Measurements from ENCODE around the gene SETD5.

SETD5 gene

DNA sequence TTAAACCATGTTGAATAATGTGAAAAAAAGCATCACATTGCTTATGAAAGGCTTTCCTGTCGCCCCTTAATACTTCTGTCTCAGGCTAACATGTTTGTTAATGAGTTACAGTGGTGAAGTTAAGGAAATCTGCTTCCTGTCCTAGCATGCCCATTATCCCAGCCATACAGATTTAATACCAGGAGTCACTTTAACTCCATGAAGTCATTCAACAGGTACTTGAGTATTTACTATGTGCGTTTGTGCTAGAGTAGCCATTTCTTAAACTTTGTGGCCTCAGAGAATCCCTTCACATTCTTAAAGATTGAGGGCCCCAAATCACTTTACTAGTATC, 10.1 kb upstream of the SETD5 start:
- no peak for DNase-seq (ENCODE audit: low read depth in 2 of 2)

DNA sequence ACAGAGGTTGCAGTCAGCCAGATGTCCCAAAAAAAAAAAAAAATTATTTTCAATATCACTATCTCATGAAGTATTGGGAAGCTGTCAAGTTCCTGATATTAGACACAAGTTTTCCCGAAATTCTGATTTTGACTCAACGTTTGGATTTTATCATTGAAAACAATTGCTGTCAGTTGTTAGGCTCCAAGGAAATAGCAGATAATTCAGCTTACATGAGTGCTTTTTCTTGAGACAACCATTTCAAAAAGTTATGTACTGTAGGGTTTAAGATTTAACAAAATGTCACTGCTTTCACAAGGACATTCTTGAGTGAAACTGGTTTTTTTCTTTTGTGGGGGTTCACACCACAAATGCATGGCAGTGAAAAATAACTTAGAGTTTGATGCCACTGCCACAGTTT, 9.3 kb upstream of the SETD5 start:
- DNase-seq (ENCODE audit: low read depth in 2 of 2), result no peak

DNA sequence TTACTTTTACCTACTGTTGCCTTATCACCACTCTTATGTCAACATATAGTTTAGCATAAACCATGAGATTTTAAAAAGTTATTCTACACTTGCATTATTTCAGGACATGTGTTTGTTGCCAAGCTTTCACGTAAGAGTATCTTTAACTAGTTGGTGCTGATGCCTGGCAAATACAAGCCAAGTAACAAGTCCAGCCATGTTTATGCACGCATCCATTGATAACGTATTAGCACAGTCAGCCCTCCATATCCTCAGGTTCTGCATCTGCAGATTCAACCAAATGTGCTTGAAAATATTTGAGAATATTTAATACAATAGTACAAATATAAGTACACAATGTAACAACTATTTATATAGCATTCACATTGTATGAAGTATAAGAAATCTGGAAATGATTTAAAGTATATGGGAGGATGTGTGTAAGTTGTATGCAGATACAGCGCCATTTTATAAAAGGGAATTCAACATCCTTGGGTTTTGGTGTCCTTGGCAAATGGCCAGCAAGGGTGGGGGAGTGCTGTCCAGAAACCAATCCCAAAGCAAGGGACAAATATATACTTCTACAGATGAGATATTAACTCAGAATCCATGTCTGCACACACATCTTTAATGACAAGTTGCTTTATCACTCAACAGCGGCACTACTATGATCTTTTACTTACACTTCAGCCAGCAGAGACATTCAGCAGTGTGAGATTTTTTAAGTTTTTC, 8.7 kb upstream of the SETD5 start:
- DNase-seq (ENCODE audit: low read depth in 2 of 2), result no peak

DNA sequence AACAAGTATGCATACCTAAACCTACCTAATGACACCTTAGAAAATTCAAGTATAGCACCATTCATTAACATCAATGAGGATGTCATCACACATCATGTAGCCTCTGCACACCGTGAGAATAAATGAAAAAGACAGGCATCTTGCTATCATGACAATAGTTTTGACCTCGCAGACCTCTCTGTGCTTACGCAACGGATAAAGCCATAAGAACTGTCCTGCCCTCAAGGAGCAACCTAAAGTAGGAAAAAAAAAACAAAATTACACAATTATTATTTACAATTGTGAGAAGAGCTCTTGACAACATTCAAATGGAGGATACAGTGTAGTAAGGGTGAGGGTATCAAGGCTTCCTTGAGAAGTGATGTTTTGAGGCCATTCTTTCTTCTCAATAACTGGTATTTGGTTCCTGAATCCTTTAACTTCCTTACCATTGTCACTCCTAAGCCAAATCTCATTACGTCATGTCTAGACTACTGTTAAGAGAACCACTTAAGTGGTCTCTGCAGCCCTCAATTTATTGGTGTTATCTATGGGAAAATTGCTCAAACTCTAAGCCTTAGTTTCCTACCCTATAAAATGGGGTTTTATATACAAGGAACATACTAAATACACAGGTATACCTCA, 7.0 kb upstream of the SETD5 start:
- no peak for DNase-seq (ENCODE audit: low read depth in 2 of 2)

DNA sequence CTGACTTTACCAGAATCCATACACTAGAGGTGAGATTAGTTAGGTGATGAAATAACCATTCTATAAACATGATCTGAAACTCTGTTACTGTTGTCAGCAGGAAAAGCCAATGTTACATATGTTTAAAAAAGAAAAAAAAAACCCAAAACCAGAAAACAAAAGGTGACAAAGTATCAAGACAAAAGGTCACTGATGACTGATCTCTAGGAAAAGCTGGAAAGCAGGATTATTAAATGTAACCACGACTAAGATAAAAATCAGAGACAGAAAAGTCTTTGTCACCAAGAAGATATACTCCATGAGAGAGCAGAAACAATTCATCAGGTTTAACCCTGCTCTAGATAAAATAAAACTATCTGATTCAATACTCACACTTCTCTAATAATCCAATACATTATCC, 5.4 kb upstream of the SETD5 start:
- no peak for DNase-seq (ENCODE audit: low read depth in 2 of 2)

DNA sequence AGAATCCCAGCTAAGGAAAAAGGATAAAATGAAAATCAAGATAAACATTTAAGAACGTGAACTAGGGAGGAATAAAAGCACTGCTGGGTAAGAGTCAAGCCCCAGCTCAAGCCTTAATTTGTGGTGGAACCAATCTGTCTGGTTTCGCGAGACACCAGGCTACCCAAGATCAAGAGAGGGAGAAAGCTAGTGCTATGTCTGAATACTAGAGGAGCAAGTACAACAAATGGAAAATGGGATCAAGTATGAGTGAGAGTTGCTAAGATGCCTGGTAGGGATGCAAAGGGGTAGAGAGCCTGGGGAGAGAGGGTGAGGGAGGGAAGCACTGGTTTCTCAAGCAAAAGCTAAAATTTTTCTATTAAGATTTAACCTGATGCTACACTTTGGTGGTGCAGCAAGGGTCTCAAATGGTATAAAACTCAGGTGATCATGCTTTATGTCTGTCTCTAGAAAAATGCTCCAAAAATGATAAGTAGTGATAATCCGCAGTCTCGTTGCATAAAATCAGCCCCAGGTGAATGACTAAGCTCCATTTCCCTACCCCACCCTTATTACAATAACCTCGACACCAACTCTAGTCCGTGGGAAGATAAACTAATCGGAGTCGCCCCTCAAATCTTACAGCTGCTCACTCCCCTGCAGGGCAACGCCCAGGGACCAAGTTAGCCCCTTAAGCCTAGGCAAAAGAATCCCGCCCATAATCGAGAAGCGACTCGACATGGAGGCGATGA, 1.7 kb upstream of the SETD5 start:
- DNase-seq (ENCODE audit: low read depth in 2 of 2), result no peak

DNA sequence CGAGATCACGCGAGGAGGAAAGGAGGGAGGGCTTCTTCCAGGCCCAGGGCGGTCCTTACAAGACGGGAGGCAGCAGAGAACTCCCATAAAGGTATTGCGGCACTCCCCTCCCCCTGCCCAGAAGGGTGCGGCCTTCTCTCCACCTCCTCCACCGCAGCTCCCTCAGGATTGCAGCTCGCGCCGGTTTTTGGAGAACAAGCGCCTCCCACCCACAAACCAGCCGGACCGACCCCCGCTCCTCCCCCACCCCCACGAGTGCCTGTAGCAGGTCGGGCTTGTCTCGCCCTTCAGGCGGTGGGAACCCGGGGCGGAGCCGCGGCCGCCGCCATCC, 1.1 kb upstream of the SETD5 start:
- peak; percentile 94 to 95 for DNase-seq (ENCODE audit: low read depth in 2 of 2)

DNA sequence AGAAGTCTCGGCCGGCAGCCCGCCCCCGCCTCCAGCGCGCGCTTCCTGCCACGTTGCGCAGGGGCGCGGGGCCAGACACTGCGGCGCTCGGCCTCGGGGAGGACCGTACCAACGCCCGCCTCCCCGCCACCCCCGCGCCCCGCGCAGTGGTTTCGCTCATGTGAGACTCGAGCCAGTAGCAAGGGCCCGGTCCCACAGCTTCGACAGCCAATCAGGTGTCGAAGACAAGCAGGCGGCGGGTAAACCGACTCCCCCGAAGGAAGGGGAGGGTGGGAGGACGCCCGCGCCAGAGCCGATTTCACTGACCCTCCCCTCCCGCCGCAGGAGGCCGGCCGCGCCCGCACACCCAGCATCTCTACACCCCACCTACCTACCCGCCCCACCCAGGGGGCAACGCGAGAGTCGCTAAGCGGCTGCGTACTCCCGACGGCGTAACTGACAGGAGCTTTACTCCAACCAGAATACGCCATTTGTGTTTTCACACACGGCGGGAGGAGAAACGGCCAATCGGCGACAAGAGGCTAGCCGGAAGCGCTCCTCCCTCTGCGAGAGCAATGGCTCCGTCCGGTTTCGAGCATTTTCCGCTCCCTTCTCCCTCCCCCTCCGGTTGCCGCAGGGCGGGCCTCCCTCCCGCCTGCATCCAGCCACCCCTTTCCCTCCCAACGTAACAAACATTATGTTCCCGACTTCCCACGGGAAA, 633 bp upstream of the SETD5 start:
- peak; percentile 100 for DNase-seq (ENCODE audit: low read depth in 2 of 2)

DNA sequence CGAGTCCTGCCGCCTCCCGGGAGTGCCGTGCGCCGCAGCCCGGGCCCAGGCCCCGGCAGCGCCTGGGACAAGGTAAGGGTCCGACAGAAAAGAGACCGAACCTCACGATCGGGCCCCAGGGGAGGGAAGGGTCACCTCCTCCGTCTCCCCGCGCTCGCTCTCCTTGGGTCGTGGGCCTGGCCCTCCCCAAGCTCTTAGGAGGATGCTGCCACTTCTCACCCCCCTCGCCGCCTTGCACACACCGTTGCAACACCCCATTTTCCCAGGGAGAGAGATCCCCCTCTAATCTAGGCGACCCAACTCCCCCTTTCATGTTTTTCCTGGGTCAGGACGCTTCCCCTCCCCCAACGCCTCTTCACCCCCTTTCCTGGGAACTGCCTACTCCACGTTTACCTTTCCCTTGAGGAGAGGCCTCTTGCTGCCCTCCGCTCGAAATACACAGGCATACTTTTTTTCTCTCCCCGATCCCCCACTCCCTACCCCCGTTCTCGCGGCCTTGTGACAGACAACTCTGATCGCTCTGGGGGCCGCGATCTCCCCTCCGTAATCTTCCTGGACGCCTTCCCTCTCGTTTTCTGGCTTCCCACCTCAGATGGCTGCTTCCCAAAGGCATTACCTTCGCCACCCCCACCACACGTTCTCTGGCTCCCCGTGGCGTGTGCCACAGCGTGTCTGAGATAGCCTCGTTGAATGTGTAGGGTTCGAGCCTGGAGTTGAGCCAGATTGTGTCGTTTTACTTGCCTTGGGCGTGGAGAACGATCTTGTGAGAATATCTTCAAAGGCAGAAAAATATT, 688 bp downstream of the SETD5 start:
- no peak for DNase-seq (ENCODE audit: low read depth in 2 of 2)

DNA sequence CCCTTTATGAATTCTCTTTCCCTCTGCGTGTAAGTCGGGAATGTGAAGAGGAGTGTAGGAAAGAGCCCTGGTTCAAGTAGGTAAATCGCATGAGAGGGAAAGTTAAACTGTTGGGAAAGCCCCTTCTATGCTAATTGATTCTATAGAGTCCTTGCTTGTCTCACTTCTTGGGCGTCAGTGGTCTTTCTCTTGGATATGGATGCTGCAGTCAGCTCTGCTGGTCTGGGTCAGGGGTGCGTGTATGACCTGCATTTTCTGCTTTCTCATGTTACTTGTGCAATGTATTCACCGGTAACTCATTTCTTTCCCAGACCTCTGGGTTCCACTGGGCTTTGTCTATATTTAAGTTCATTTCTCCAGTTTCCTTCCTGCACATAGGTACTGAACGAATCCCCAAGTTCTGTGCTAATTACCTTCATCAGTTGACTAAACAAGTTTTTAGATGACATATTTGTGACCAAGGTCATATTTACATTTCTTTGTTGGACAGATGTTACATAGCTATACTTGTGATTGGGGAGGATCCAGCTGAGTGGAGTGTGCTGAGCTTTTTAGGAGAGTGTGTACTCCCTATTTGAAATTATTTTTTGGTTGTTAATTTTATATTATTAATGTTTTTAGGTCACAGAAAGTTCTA, 1.4 kb downstream of the SETD5 start:
- no peak for DNase-seq (ENCODE audit: low read depth in 2 of 2)

DNA sequence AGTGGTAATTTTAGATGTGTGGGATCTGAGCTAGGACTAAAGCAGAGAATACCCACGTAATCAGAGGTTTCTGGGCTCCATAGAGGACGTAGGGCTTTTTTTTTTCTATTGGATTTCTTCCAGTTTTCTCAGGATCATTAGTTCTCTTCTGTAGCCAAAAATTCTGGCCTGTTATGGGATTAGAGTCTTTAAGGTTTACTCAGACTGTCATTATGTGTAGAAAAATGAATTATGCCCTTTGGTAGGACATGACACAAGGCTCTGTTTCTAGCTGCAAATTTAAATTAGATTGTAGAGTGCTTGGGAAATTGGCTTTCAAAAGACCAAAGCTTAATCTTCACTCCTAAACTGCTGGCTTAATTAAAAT, 1.9 kb downstream of the SETD5 start:
- no peak for DNase-seq (ENCODE audit: low read depth in 2 of 2)

DNA sequence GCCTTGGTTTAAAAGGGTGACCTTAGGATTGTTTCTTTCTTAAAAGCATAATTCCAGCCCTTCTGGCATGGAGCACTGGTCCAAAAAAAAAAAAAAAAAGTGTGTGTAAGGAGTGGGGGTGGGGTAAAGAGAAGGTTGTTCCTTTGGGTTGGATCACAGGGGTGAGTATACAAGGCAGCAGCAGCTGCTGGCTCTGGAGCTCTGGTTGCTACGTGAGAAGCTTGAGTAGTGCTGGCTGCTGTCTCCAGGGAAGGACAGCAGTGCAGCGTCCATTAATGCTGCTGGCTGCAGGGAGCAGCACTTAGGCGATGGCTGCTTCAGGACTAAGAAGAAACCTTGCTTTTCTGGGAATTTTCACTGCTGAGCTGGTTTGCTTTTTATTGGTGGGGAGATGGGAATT, 2.3 kb downstream of the SETD5 start:
- peak; percentile 78 to 80 for DNase-seq (ENCODE audit: low read depth in 2 of 2)

DNA sequence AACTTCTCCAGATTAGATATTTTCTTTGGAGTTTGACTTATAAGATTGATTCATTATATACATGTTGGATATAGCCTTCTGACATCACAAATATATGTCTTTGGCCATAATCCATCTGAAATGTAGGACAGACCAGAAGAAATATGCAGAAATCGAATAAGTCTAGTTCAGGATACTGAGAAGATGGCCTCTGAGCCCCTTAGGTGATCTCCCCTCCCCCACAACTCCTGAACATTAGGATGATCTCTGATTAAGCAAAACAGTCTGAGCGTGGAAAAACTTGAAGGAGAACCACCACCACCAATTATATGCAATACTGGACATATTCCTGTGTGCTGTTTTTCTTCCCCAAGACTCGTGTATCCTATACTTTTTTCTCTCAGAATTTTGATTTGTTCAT, 3.2 kb downstream of the SETD5 start:
- DNase-seq (ENCODE audit: low read depth in 2 of 2), result no peak

DNA sequence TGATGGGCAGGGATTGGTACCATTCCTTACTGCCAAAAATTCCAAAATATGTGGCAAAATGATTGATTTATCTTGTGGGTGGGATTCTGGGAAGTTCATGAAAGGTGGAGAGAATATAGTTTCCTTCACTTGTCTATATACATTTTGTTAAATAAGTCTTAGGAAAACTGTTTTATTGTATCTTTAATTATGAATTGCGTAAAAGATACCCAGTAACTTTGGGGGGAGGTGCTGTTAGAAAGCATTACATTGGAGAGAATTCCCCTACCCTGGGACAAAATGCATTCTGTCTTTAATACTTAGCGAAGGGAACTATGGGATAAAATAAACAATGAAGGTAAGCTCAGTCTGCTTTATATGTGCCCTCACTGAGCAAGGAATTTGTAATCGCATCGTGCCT, 4.6 kb downstream of the SETD5 start:
- DNase-seq (ENCODE audit: low read depth in 2 of 2), result no peak

DNA sequence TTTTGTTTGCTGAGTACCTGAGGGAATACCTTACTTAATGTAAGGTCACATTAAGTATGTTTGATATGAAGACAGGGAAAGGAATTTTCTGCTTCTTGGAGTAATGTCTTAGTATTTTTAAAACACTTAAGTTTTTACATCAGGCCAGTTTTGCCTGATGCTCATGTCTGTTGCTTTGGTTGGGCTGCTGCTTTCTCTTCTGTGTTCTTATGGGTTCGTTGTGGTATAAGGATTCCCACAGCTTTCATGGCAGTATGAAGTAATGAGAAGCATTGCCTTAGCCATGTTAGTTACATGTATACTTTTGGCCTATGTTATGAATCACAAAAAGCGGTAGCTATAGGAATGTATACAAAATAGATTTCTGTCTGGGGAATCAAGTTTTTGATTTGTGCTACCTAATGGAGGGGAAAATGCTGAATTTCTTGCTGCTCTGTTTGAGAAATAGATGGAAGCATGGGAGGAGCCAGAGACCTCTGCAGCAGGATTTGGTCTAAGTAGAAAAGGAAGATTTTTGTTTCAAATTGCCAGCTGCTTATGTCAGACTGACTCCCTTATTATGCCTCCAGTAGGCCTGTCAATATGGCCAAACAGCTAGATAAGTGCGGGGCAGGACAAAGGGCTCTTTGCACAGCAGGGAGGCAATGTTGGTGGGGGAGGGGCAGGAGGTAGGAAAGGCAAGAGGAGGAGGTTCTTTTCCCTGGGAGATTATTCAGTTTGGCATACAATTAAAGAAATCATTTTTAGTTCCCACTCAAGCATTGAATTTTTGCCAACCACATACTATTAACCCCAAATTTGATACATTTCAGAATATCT, 5.2 kb downstream of the SETD5 start:
- no peak for DNase-seq (ENCODE audit: low read depth in 2 of 2)

DNA sequence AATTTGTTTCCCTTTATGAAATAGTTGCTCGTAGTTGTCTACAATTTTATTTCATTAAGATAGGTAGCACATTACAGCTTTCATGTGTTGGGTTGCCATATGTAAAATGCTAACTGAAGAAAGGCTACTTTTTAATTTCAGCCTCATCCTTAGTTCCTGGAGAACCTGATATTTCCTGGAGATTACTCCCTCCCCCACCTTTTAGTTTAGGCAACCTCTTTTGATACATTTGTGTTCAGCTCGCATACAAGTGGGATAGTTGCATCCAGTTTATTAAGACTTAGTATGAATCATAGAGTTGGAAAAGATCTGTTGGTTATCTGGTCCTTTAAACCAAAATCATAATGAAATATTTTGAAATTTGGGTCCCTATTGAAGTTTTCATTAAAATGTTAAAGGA, 6.0 kb downstream of the SETD5 start:
- DNase-seq (ENCODE audit: low read depth in 2 of 2), result no peak

DNA sequence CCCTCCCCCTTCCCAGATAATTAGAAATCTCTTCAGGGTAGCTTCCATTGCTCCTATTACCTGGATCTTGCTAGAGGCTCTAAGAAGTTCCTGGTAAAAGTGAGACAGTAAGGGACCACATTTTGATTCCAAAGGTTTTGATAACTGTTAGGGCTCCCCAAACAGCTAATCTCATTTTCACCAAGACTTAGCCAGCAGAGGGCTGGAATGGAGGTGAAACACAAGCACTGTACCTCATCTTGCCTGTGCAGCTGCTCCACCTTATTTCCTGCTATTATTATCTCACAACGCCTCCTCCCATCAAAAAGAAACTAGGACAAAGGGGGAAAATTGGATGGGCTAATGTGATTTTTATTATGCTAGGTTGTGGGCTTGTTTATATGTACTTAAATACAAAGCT, 7.3 kb downstream of the SETD5 start:
- no peak for DNase-seq (ENCODE audit: low read depth in 2 of 2)

DNA sequence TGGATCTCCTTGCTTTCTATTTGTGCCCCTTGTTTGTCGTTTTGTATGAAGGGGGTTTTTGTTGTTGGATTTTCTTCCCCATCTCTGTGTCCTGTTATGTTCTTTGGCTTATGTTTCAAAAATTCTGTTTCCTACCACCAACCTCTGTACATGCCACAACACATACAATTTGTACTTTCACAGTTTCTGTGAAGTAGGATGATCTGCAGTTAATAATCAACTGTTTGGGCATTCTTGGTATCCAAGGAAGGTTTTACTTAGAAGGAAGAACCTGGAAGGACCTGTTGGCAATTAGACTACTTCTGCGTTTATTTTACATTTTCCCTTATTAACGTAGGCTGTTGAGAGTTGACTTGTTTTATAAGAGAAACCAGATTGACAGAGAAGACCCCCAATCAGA, 8.3 kb downstream of the SETD5 start:
- DNase-seq (ENCODE audit: low read depth in 2 of 2), result no peak

DNA sequence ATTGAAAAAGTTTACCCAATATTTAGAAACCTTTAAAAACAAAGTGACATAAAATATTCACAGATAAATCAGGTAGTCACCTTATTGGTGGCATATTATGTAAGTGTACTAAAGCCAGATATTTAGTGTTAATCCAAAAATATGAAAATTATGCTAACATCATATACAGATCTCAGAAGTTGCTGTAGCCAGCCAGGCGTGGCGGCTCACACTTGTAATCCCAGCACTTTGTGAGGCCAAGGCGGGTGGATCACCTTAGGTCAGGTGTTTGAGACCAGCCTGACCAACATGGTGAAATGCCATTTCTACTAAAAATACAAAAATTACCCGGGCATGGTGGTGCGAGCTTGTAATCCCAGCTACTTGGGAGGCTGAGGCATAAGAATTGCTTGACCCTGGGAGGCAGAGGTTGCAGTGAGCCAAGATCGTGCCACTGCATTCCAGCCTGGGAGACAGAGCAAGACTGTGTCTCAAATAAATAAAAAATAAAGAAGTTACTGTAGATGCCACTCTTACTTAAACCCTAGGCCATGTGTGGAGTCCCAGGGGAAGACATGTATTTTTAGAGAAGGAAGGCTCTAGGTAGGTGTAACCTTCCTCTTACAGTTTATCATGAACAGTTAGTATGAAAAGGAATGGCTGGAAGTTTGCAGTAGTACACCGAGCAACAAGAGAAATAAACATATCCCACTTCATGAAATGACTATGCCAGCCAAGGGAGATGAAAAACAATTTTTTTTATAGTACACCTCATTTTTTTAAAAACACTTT, 9.6 kb downstream of the SETD5 start:
- no peak for DNase-seq (ENCODE audit: low read depth in 2 of 2)

DNA sequence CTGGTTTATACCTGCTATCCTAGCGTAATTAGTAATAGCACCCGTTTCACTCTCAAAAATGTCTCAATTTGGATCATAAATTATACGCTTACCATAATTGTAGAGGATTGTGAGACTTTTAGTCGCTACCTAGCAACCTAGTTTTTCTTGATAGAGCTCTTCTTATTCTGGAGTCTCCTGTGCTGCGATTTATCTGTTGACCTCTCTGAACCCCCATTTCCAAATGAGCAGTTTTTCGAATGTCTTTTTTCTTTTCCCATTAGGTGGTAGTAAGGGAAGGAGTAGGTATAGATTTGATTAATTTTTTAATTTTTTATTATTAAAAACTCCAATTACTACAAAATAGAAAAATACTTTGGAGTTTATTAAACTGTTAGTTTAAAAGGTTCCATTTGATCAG, 10.6 kb downstream of the SETD5 start:
- DNase-seq (ENCODE audit: low read depth in 2 of 2), result no peak
